Anterior cingulate cortex (tissue), 58 donors: ENCODE results near the gene SEC24B.
"Not testable (repeated sequence)": the region's sequence is repeated elsewhere in the genome, so short reads cannot be mapped to it uniquely, and the experiment has no call there.

ENCODE experiments used
- DNase-seq, 58 donors: peaks; one replicate each; lab custom pipeline; 2025; lab: John Stamatoyannopoulos, UW

SEC24B gene

DNA sequence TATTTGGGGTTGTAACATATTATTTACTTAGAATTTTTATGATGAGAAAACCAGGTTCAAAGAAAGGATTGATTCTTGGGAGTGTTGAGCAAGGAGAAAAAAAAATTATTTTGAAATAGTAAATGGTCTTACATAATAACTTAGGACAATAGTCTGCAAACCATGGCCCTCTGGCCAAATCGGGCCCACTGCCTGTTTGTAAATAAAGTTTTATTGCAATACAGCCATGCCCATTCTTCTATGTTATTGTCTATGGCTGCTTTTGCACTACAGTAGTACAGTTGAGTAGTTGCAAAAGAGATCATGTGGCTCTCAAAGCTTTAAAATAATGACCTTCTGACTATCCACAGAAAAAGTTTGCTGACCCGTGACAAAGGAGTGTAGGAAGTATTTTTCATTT lies 63.3 kb downstream of the SEC24B start:
- DNase-seq = no peak

GRCh38 chr4:109497511-109497910 lies 63.9 kb downstream of the SEC24B start:
- DNase-seq = peak in 2 of 58 donors; percentile 2 to 21

GRCh38 chr4:109499513-109499912 lies 65.9 kb downstream of the SEC24B start:
- no peak for DNase-seq

GRCh38 chr4:109506890-109507289 lies 73.3 kb downstream of the SEC24B start:
- no peak for DNase-seq

DNA sequence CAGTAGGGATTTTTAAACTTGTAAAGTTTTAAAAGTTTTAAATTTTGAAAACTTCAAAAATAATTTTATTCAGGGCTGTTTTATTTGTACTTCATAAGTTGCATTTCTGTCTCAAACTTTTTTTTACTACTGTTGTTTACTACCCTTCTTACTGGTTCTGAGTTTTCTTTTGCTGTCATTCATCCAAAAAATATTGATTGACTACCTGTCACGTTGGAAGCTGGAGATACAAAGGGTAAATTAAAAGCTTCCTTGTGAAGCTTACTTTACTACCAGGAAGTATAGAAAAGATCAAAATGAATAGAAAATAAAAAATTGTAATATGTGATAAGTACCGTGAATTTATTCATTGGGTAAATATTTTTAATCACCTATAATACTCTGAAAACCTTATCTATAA lies 77.1 kb downstream of the SEC24B start:
- no peak for DNase-seq

- DNase-seq = no peak
These were observed 77.8 kb downstream of the SEC24B start for GRCh38 chr4:109511414-109511813.

DNA sequence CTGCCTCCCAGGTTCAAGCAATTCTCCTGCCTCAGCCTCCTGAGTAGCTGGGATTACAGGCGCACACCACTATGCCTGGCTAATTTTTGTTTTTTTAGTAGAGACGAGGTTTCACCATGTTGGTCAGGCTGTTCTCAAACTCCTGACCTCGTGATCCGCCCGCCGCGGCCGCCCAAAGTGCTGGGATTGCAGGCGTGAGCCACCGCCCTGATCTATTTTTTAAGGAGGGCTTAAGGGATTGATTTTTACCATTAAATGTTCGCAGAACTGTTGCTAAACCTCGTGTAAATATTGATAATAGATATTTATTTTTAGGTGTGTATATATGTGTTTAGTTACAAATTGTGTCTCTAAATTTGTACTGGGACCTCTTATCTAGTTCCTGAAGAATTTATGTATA lies 79.8 kb downstream of the SEC24B start:
- DNase-seq = not testable (repeated sequence)

GRCh38 chr4:109532182-109532581 lies 98.6 kb downstream of the SEC24B start:
- DNase-seq = no peak

DNA sequence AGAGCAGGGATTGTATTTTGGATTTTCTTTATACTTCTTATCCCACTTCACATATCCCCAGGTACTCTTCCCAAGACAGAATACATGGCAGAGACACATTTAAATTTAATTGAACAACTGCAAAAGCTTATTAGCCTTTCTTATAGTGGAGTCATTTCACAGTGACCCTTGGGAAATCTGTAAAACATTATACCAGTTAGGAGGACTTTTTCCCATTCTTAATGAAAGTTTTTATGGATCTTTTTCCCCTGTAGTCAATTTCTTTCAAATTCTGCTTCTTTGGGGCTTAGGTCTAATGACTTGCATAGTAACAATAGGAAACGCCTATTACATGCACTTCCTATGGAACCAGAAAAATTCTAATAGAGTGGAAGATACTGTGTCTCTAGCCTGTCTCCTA lies 111.8 kb downstream of the SEC24B start:
- DNase-seq = no peak

DNA sequence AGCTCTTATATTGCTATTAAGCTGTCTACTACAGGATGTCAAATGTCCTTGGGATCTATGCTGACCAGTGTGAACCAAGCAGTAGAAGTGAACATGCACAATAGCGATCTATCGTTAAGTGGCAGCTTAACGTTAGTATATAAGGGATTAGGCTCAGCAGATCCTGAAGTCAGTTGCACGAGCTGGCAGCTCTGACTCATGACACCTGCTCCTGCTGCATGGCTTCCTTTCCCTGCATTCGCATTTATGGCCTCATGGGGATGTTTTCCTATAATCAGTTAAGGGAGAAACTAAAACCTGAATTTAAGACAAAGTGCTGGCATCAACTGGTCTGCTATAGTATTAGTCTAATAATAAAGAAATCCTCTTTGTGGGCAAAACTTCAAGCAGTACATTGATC lies 113.8 kb downstream of the SEC24B start:
- no peak for DNase-seq

DNA sequence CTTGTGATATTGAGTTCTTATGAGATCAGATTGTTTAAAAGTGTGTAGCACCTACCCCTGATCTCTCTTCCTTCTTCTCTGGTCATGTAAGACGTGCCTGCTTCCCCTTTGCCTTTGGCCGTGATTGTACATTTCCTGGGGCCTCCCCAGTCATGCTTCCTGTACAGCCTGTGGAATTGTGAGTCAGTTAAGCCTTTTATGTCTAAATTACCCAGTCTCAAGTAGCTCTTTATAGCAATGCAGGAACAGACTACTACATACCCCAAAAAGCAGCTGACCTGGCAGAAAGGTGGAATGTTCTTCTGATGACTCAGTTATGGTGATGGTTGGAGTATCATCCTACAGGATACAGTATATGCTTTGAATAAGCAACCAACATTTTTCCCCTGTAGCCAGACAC lies 115.0 kb downstream of the SEC24B start:
- no peak for DNase-seq

- no peak for DNase-seq
These were observed 118.6 kb downstream of the SEC24B start for GRCh38 chr4:109552237-109552636.

GRCh38 chr4:109553130-109553529 lies 119.5 kb downstream of the SEC24B start:
- DNase-seq = no peak

DNA sequence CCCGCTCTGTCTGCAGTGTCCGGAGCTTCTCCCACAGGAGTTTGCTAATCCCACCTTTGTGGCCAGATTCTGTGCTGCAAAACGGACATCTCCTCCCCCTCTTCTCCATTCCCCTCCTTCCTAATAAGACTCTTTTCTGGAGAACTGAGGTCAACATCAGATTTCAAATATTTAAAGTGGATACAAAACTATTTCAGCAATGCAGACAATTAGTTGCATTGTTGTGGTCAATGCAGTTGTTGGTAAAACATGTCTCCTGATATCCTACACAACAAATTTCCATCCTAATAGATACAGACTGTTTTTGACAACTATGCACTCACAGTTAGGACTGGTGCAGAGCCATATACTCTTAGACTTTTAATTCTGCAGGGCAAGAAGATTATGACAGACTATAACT lies 121.4 kb downstream of the SEC24B start:
- DNase-seq = no peak

- no peak for DNase-seq
These were observed 123.8 kb downstream of the SEC24B start for GRCh38 chr4:109557433-109557832.

DNA sequence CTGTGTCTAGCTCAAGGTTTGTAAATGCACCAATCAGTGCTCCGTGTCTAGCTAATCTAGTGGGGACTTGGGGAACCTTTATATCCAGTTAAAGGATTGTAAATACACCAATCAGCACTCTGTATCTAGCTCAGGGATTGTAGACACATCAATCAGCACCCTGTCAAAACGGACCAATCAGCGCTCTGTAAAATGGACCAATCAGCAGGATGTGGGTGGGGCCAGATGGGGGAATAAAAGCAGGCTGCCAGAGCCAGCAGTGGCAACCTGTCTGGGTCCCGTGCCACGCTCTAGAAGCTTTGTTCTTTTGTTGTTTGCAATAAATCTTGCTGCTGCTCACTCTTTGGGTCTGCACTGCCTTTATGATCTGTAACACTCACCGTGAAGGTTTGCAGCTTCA lies 124.5 kb downstream of the SEC24B start:
- DNase-seq = not testable (repeated sequence)

DNA sequence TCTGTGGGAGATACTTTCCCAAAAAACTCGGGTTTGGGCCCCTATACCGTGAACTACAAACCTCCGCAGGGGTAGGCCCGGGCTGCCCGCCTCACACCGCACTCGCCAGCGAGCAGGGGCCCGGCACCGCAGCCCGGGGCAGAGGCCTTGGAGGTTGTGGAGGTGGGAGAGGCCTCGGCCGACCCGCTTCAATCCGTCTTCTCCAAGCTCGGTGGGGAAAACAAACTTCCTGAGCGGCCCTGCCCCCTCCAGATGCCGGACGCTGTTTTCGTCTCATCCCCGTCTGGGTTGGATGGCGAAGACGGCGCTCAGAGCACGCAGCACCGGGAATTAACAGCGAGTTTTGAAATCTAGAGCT lies 126.0 kb downstream of the SEC24B start:
- DNase-seq = peak in 4 of 58 donors; percentile 15 to 58 (median 30)

DNA sequence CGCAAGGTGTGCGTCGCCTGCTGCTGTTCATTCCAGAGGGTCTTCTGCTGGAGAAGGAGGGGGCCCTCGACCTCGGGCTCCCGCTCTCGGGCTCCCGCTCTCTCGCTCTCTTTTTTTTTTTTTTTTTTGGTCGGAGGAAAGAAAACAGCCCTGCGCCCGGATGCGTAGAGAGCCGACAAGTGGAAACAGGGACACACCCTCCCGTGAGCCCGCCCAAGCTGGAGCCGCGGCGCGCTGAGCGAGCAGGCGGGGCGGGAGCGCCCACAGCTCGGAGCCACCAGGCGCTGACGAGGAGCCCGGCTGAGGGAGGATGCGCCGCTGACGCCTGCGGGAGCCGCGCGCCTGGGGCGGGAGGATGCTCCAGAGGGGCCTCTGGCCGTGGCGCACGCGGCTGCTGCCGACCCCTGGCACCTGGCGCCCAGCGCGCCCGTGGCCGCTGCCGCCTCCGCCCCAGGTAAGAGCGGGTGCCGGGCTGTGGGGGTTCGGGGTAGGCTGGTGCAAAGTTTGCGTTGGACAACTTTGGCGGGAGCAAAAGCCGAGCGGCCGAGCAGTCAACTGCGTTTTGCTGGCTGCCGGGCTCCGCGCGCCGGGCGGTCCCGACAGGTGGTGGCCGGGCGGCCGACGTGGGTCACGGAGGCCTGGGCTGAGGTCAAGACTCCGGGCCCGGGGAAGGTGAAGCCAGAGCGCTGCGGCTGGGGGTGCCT lies 126.5 kb downstream of the SEC24B start, which contains the start of gene MCUB:
TSS of gene MCUB (plus strand) at position 264 of the 704 bp plus-strand sequence. CDS start at position 356, 92 bp downstream.
- DNase-seq = peak in 56 of 58 donors; percentile 4 to 76 (median 49)

- DNase-seq = peak in 23 of 58 donors; percentile 5 to 49 (median 25)
These were observed 127.3 kb downstream of the SEC24B start for GRCh38 chr4:109560687-109561461.

GRCh38 chr4:109562457-109563239 lies 129.0 kb downstream of the SEC24B start:
- DNase-seq = peak in 3 of 58 donors; percentile 2 to 23 (median 8)

DNA sequence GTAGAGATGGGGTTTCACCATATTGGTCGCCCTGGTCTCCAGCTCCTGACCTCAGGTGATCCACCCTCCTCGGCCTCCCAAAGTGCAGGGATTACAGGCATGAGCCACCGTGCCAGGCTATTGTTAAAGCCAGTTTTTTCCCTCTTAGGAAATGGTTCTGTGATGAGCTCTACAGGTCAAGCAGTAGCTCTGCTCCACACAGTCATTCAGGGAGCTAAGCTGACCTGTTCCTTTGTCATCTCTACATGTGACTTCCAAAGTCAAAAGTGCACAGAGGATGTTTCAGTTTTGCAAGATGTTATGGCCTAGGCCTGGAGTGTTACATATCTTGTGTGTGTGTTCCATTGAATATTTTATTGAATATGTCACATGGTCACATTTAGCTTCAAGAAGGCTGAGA lies 137.9 kb downstream of the SEC24B start:
- DNase-seq = no peak
